Astrocyte (in vitro differentiated cells and primary cell): ENCODE results near the gene FOXM1.

ENCODE experiments used
- EZH2 ChIP-seq: IDR thresholded peaks from 2 replicates; pipeline ENCODE4 v1.6.1; 2012; ENCODE audit warnings: mild to moderate bottlenecking, low read length, inconsistent platforms; ENCODE audit not compliant: insufficient read depth
- TF ChIP-seq, protein P1 (sequence below): IDR thresholded peaks from 2 replicates; pipeline ENCODE4 v1.5.1; 2011; ENCODE audit warnings: low read depth, mild to moderate bottlenecking, inconsistent platforms, low read length, moderate library complexity; ENCODE audit not compliant: insufficient read depth

GRCh38 chr12:2922329-2922728 lies 45.4 kb upstream of the FOXM1 start:
- TF ChIP-seq, protein P1, sequence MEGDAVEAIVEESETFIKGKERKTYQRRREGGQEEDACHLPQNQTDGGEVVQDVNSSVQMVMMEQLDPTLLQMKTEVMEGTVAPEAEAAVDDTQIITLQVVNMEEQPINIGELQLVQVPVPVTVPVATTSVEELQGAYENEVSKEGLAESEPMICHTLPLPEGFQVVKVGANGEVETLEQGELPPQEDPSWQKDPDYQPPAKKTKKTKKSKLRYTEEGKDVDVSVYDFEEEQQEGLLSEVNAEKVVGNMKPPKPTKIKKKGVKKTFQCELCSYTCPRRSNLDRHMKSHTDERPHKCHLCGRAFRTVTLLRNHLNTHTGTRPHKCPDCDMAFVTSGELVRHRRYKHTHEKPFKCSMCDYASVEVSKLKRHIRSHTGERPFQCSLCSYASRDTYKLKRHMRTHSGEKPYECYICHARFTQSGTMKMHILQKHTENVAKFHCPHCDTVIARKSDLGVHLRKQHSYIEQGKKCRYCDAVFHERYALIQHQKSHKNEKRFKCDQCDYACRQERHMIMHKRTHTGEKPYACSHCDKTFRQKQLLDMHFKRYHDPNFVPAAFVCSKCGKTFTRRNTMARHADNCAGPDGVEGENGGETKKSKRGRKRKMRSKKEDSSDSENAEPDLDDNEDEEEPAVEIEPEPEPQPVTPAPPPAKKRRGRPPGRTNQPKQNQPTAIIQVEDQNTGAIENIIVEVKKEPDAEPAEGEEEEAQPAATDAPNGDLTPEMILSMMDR: no peak
- no peak for TF ChIP-seq EZH2
